ENCODE data around the gene HIPK1. TPM values are rescaled to one million over a fixed set of nuclear protein-coding genes. Genes with fewer than 3 reads are reported as not detected.
A peak's percentile ranks its signal among the peaks of the same experiment; 100 is the strongest.

The HIPK1 gene
- polyA plus RNA-seq, 3 donors from 2014 or later = 4.3 to 27.5 (median 12.7) TPM

DNA sequence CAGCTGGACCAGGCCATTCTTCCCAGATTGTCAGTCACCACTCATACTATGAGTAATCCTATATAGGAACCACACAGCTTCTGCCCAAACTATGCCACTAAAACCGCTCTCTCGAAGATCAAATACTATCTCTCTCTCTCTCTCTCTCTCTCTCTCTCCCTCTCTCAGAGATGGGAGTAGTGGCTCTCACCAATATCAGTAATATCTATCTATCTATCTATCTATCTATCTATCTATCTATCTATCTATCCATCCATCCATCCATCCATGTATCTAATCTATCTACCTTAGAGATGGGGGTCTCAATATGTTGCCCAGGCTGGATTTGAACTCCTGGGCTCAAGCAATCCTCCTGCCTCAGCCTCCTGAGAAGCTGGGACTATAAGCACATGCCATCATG, 4.7 kb upstream of the HIPK1 start:
- Mint-ChIP-seq H3K27me3 (ENCODE audit: low read depth in 3 of 3) (peaks cover 7 to 12% (median 10%) of the 10 kb centered on the region in 3 donors), H3K4me3 (no peak overlapping the region), H3K4me1 (peaks cover 17% of the 10 kb centered on the region in 2 donors), H3K36me3 (no peaks in the 10 kb centered on the region), H3K27ac (no peak overlapping the region), H3K9me3 (no peaks in the 10 kb centered on the region)
- no peak for DNase-seq

DNA sequence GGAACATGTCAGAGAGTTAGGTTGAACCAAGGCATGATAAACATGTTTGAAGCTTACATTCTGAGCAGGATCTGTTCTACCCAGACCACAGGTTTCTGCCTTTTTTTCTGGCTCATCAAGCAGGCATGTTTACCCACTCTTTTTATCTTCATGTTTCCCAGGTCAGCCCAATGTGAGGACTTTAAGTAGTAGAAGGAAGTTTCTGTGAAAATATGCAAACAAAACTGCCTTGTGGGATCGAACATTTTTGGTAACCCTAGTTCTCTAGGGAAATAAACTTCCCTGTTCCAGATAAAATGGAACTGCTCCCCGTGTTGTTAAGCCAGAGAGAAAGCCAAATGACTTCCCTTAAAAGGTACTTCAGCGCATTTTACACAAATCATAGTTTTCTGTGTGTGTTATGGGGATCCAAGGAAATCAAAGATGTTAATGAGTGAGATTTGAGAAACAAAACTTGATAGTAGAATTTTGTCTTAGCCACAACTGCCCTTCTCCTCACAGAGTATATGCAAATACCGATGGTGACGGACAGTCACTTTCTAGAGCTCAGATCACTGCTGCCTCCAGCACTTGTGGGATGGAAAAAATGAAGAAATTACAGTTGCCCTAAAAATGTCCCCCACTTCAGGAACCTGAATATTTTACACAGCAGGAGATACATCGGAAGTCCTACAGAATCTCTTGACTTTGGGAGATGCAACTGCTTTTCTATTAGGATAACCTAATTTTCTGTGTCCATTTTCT, 765 bp upstream of the HIPK1 start:
- Mint-ChIP-seq H3K4me1 (peaks cover 49 to 50% of the 10 kb centered on the region in 2 donors), H3K36me3 (peaks cover 0 to 8% (median 5%) of the 10 kb centered on the region in 3 donors), H3K9me3 (no peaks in the 10 kb centered on the region), H3K27ac (peak overlapping the region; percentile 97 to 100 (median 99)), H3K27me3 (ENCODE audit: low read depth in 3 of 3) (peaks cover 24 to 36% (median 29%) of the 10 kb centered on the region in 3 donors), H3K4me3 (peak overlapping the region; percentile 93 to 99 (median 97))
- no peak for DNase-seq

DNA sequence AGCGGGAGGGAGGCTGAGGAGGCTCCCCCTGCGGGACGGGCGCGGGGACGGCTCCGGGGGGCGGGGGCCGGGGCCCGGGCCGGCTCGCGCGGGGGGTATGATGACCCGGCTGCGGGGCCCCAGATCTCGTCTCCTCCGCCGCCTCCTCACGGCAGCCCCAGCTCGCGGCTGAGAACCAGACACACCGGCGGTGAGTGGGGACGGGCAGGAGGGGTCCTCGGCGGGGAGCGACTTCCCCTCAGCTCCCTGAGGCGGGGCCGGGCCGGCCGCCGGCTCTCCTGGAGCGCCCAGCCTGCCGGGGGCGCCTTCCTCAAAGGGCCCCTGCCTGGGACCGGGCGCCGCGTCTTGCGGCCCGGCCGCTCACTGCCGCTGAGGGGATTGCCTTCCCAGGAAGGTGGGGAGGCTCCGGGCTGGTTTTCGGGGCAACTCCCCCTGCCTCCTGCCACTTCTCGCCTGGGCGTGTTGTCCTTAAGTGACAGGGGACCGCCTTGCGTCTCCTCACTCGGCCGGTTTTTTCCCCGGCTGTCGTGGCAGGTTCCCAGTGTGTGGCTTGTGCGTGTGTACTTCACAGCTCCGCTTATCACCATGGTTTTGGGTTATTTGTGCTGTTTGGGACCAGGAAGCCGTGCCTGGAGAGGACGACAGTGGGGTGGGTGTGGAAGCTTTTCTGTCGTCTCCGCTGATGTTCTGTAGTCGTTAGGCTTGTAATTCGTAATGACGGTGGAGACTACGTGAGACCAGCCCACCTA, 800 bp downstream of the HIPK1 start:
- peak overlapping the region; percentile 92 to 97 (median 93) for H3K4me3 Mint-ChIP-seq
- peaks cover 65% of the 10 kb centered on the region in 2 donors for H3K4me1 Mint-ChIP-seq
- H3K9me3 Mint-ChIP-seq = no peaks in the 10 kb centered on the region
- peak; percentile 86 to 88 (median 87) for DNase-seq
- peak overlapping the region; percentile 97 to 100 (median 99) for H3K27ac Mint-ChIP-seq
- peaks cover 4 to 14% (median 5%) of the 10 kb centered on the region in 3 donors for H3K36me3 Mint-ChIP-seq
- peaks cover 24 to 37% (median 33%) of the 10 kb centered on the region in 3 donors for H3K27me3 Mint-ChIP-seq (ENCODE audit: low read depth in 3 of 3)

DNA sequence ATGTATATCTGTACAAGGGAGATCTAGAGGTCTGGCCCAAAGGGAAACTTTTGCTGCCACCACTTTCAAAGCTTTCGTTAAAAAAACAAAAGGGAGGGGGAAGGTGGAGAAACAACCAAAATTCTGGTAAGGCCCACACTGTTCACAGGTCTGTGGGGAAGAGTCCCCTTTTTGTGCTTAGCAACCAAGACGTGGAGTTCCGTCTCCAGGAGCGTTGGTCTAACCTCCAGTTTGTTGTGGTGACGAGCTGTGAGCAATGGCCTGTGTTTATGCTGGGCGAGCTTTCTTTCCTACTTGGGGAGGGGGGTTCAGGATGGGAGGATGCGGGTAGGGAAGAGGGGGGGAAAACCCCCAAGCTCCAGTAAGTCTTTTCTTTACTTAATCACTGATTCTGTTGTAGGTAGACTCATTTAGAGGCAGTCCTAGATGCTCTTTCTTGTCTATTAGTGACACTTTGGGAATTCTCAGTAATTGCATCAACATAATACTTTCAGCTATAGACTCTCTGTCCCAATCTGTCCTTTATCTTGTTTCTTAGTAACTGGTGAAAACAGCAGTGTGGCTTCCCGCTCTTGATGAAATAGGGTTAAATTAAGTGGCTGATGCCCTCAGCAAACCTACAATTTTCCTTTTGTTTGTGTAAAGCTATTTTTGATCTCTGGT, 1.5 kb downstream of the HIPK1 start:
- peaks cover 72 to 73% of the 10 kb centered on the region in 2 donors for H3K4me1 Mint-ChIP-seq
- H3K27me3 Mint-ChIP-seq (ENCODE audit: low read depth in 3 of 3) = peaks cover 27 to 42% (median 39%) of the 10 kb centered on the region in 3 donors
- H3K9me3 Mint-ChIP-seq = no peaks in the 10 kb centered on the region
- peaks cover 4 to 14% (median 5%) of the 10 kb centered on the region in 3 donors for H3K36me3 Mint-ChIP-seq
- DNase-seq = peak; percentile 90 to 92 (median 91)
- peak overlapping the region; percentile 92 to 97 (median 93) for H3K4me3 Mint-ChIP-seq
- peak overlapping the region; percentile 97 to 100 (median 99) for H3K27ac Mint-ChIP-seq

DNA sequence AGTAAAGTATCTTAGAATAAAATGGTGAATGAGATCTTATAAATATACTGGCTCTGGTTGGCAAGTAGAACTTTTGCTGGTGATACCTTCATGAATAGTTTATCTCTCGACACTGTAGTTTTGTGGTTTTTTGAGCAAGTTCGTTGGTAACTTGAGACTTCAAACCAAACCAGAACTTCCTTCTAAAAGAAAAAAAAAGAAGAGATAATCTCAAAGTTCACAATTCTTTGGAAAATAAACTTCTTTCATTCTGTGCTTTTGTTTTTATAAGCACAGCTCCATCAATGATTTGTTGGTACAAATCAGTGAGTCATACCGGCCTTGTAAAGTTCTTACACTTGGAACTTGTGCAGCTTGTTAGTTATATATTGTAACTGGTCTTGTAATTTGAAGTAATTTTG, 2.3 kb downstream of the HIPK1 start:
- no peaks in the 10 kb centered on the region for H3K9me3 Mint-ChIP-seq
- H3K27ac Mint-ChIP-seq = peak overlapping the region; percentile 97 to 100 (median 99)
- peaks cover 4 to 14% (median 5%) of the 10 kb centered on the region in 3 donors for H3K36me3 Mint-ChIP-seq
- peak overlapping the region; percentile 92 to 97 (median 93) for H3K4me3 Mint-ChIP-seq
- H3K4me1 Mint-ChIP-seq = peaks cover 80 to 81% of the 10 kb centered on the region in 2 donors
- peaks cover 27 to 44% (median 43%) of the 10 kb centered on the region in 3 donors for H3K27me3 Mint-ChIP-seq (ENCODE audit: low read depth in 3 of 3)
- peak; percentile 58 to 65 (median 65) for DNase-seq

DNA sequence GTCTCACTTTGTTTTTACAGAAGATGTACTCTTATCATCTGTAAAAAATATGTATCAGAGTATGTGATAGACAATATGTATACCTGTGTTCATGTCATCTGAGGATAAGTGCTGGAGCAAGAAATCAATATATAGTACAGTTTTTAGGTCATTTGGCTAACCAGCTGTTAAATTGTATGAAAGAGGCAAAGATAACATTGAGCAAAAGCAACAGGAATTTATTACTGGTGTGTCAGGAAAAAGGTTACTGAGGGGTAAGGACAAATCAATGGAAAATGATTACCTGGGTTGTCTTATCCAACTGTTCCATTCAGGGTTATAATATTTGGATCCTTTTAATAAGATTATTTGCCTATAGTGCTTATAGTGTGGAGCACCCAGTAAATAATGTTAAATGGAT, 4.9 kb downstream of the HIPK1 start:
- Mint-ChIP-seq H3K27me3 (ENCODE audit: low read depth in 3 of 3) (peaks cover 27 to 44% (median 38%) of the 10 kb centered on the region in 3 donors), H3K36me3 (peaks cover 4 to 18% (median 5%) of the 10 kb centered on the region in 3 donors), H3K4me1 (peaks cover 90 to 92% of the 10 kb centered on the region in 2 donors), H3K27ac (peak overlapping the region; percentile 82 to 100 (median 98)), H3K4me3 (peak overlapping the region; percentile 51 to 97 (median 93)), H3K9me3 (no peaks in the 10 kb centered on the region)
- DNase-seq = no peak

DNA sequence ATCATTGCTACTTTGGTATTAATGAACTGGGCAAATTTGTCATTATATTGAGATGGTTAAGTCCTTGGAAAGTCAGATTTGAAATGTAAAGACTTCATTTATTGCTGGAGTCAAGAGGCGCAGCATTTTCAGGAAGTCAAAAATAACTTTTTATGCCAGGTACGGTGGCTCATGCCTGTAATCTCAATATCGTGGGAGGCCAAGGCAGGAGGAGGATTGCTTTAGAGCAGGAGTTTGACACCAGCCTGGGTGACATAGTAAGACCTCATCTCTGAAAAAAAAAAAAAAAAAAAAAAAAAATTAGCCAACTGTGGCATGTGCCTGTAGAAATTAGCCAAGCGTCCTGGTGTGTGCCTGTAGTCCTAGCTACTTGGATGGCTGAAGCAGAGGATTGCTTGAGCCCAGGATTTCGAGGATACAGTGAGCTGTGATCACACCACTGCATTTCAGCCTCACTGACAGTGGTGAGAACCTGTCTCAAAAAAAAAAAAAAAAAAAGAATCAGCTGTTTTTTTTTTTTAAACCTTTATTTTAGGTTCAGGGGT, 5.5 kb downstream of the HIPK1 start:
- Mint-ChIP-seq H3K9me3 (no peaks in the 10 kb centered on the region), H3K27ac (peak overlapping the region; percentile 95 to 100 (median 98)), H3K36me3 (peaks cover 4 to 18% (median 5%) of the 10 kb centered on the region in 3 donors), H3K4me1 (peaks cover 95% of the 10 kb centered on the region in 2 donors), H3K27me3 (ENCODE audit: low read depth in 3 of 3) (peaks cover 22 to 39% (median 33%) of the 10 kb centered on the region in 3 donors), H3K4me3 (peak overlapping the region; percentile 51 to 97 (median 93))
- peak in 2 of 3 donors; percentile 20 to 28 for DNase-seq

DNA sequence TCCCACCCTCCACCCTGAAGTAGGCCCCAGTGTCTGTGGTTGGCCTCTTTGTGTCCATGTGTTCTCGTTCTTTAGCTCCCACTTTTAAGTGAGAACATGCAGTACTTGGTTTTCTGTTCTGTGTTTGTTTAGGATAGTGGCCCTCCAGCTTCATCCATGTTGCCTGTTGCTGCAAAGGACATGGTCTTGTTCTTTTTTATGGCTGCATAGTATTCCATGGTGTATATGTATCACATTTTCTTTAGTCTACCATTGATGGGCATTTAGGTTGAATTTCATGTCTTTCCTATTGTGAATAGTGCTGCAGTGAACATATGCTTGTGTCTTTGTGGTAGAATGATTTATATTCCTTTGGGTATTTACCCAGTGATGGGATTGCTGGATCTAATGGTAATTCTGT, 6.1 kb downstream of the HIPK1 start:
- Mint-ChIP-seq H3K36me3 (peaks cover 4 to 18% (median 5%) of the 10 kb centered on the region in 3 donors), H3K4me3 (peak overlapping the region; percentile 75 to 93 (median 79)), H3K27me3 (ENCODE audit: low read depth in 3 of 3) (peaks cover 18 to 35% (median 30%) of the 10 kb centered on the region in 3 donors), H3K4me1 (peaks cover 100% of the 10 kb centered on the region in 2 donors), H3K9me3 (no peaks in the 10 kb centered on the region), H3K27ac (peak overlapping the region; percentile 91 to 99 (median 98))
- DNase-seq = no peak

DNA sequence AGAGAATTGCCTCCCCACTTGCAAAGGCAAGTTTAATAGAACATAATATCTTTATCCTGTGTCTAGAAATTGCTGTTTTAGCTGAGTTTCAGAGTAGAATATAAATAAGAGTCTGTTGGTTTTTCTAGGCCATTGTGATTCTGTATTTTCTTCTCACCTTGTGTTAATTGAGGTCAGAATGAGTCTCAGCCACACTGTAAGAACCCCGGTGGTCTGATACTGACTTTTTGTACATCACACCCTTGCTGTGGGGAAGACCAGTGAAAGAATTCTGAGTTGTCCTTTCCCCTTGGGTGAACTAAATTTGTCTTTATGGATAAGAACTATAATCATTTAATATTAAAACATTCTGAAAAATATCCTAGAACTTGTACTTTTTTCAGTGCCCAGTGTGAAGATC, 6.8 kb downstream of the HIPK1 start:
- peak; percentile 72 to 73 (median 73) for DNase-seq
- Mint-ChIP-seq H3K9me3 (no peaks in the 10 kb centered on the region), H3K27me3 (ENCODE audit: low read depth in 3 of 3) (peaks cover 15 to 34% (median 22%) of the 10 kb centered on the region in 3 donors), H3K27ac (peak overlapping the region; percentile 91 to 99 (median 98)), H3K36me3 (peaks cover 8 to 21% (median 13%) of the 10 kb centered on the region in 3 donors), H3K4me3 (peak overlapping the region; percentile 75 to 93 (median 79)), H3K4me1 (peaks cover 100% of the 10 kb centered on the region in 2 donors)

DNA sequence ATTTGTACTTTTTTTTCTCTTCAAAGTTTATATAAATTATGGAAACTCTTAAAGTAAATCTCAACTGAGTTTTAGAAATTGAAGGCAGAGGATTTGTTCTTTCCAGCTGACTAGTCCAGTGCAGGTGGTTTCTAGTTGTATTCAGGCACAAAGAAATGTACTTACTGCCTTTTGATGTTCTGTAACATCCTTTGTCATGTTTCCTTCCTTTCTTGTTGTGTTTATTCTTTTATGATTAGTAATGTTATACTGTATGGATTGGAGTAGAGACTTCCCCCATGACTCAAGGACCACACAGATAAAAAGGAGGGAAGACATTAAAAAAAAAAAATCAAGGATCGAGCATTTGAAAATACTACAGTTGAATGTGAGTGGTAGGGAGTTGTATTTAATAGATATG, 8.0 kb downstream of the HIPK1 start:
- H3K9me3 Mint-ChIP-seq = no peaks in the 10 kb centered on the region
- peak overlapping the region; percentile 78 to 99 (median 96) for H3K27ac Mint-ChIP-seq
- DNase-seq = no peak
- peaks cover 10 to 31% (median 12%) of the 10 kb centered on the region in 3 donors for H3K27me3 Mint-ChIP-seq (ENCODE audit: low read depth in 3 of 3)
- peak overlapping the region; percentile 27 to 84 (median 71) for H3K4me3 Mint-ChIP-seq
- H3K36me3 Mint-ChIP-seq = peaks cover 12 to 24% (median 16%) of the 10 kb centered on the region in 3 donors
- H3K4me1 Mint-ChIP-seq = peaks cover 95% of the 10 kb centered on the region in 2 donors

DNA sequence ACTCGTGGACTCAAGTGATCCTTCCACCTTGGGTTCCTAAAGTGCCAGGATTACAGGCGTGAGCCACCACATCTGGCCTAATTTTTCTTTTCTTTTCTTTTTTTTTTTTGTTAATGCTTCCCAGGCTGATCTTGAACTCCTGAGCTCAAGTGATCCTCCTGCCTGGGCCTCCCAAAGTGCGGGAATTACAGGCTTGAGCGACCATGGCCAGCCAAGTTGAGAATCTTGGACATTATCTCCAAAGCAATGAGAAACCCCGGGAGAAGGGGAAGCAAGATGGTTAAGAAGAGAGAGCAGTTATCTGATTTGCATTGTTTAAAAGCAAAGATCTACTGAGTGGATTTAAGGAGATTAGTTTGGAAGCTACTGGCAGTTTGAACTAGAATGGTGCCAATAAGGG, 9.1 kb downstream of the HIPK1 start:
- peaks cover 90 to 93% of the 10 kb centered on the region in 2 donors for H3K4me1 Mint-ChIP-seq
- no peak for DNase-seq
- no peaks in the 10 kb centered on the region for H3K9me3 Mint-ChIP-seq
- H3K27me3 Mint-ChIP-seq (ENCODE audit: low read depth in 3 of 3) = peaks cover 10 to 31% (median 10%) of the 10 kb centered on the region in 3 donors
- peak overlapping the region; percentile 27 to 84 (median 71) for H3K4me3 Mint-ChIP-seq
- peaks cover 14 to 19% (median 17%) of the 10 kb centered on the region in 3 donors for H3K36me3 Mint-ChIP-seq
- peak overlapping the region; percentile 78 to 99 (median 86) for H3K27ac Mint-ChIP-seq

DNA sequence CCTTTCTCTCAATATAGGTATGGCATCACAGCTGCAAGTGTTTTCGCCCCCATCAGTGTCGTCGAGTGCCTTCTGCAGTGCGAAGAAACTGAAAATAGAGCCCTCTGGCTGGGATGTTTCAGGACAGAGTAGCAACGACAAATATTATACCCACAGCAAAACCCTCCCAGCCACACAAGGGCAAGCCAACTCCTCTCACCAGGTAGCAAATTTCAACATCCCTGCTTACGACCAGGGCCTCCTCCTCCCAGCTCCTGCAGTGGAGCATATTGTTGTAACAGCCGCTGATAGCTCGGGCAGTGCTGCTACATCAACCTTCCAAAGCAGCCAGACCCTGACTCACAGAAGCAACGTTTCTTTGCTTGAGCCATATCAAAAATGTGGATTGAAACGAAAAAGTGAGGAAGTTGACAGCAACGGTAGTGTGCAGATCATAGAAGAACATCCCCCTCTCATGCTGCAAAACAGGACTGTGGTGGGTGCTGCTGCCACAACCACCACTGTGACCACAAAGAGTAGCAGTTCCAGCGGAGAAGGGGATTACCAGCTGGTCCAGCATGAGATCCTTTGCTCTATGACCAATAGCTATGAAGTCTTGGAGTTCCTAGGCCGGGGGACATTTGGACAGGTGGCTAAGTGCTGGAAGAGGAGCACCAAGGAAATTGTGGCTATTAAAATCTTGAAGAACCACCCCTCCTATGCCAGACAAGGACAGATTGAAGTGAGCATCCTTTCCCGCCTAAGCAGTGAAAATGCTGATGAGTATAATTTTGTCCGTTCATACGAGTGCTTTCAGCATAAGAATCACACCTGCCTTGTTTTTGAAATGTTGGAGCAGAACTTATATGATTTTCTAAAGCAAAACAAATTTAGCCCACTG, 11.5 kb downstream of the HIPK1 start:
- Mint-ChIP-seq H3K36me3 (peaks cover 12 to 24% (median 19%) of the 10 kb centered on the region in 3 donors), H3K9me3 (no peaks in the 10 kb centered on the region), H3K27me3 (ENCODE audit: low read depth in 3 of 3) (peaks cover 7 to 20% (median 7%) of the 10 kb centered on the region in 3 donors), H3K27ac (peak overlapping the region; percentile 94 to 99 (median 96)), H3K4me1 (peaks cover 78 to 83% of the 10 kb centered on the region in 2 donors), H3K4me3 (peak overlapping the region; percentile 79 to 87 (median 83))
- DNase-seq = peak; percentile 70 to 76 (median 72)
